HCEC 1CT (cell line): Measurements from ENCODE around the gene CUX1.
"Not testable (repeated sequence)": the region's sequence is repeated elsewhere in the genome, so short reads cannot be mapped to it uniquely, and the experiment has no call there.

Experiments
- DNase-seq: peaks from one replicate; pipeline ENCODE4 v3.0.0-alpha.2; 2017

The CUX1 gene

GRCh38 chr7:101854084-101854865 lies 36.8 kb downstream of the CUX1 start:
- no peak for DNase-seq

DNA sequence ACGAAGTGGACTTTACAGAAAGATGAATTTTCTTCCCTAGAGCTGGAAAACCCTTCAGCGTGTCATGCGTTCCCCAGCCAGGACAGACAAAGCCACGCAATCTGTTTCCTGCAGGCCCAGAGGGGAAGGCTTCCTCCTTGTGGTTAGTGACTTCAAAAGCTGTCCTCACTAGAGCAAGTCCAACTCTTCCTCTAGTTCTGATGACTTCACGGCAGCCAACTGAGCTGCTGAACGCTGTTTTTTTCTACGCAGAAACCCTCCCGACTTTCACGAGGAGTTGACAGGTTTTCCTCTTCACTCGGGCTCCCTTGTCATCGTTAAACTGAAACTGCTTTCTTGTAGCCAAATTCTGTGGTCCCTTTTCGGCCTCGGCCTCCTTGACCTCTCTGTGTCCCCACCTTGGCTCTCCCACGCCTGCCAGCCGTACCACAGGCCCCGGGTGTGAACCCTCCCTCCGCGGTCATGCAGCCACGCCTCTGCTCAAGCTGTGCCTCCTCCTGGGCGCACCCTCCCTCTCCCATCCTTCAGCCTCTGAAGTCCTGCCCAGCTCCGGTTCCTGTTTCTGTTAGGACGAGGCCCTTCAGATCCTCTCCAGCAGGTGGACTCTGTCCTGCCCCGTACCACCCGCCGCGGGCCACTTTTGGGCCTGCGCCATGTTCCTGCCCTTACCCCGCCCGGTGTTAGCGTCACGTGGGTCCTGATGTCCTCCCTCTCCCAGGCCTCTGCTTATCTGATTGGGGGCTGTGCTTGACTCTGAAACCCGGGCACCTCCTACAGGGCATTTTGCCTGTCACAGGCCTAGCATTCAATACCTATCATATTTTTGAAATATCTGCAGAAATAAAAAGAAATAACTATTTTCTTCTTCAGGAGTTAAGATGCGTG lies 39.3 kb downstream of the CUX1 start:
- peak; percentile 80 for DNase-seq

DNA sequence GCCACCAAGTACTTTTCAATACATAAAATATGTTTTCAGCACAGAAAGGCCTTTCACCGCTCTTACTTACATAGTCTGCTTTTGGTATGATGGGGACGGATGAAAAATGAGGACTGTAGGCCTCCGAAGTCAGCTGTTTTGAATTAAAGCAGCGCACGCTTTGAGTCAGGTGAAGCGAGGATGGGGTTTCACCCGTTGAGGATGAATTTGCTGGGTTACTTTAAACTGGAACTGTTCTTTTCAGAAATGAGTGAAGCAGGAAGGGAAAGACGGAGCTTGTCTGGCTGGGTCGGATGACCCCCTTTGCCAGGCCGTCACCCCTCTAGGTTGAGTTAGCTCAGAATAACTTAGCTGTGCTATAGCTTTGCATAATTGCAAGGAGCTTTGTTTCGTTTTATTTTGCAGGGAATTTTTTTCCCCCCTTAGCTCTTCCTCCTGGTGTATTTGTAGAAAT lies 40.0 kb downstream of the CUX1 start:
- DNase-seq, result no peak

- DNase-seq, result no peak
Measured at GRCh38 chr7:101858437-101859385, 41.3 kb downstream of the CUX1 start.

DNA sequence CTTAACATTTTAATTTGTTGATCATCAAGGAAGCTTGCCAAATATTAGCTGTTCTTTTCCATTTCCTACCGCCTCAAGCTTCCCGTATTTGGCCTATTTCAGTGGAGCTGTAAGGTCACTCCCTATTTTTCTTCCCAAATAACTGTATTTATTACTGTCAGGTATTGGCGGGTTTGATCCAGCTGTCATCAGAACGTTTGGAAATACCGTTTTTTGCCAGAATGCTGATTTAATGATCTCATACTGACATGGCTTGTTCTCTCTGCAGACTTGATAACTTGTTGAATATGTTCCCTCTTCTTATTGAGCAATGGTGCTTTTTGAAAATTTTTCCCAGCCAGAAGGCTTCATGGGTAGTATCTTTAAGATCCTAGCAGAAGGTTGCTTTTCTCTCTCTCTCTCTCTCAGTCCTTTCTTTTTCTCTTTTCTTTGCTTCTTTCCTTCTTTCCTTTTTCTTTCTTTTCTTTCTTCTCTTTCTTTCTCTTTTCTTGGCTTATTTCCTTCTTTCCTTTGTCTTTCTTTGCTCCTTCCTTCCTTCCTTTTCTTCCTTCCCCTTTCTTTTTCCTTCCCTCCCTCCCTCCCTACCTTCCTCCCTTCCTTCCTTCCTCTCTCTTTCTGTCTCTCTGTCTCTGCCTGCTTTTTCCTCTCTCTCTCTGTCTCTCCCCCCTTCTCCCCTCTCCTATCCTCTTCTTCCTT lies 42.1 kb downstream of the CUX1 start:
- no peak for DNase-seq

DNA sequence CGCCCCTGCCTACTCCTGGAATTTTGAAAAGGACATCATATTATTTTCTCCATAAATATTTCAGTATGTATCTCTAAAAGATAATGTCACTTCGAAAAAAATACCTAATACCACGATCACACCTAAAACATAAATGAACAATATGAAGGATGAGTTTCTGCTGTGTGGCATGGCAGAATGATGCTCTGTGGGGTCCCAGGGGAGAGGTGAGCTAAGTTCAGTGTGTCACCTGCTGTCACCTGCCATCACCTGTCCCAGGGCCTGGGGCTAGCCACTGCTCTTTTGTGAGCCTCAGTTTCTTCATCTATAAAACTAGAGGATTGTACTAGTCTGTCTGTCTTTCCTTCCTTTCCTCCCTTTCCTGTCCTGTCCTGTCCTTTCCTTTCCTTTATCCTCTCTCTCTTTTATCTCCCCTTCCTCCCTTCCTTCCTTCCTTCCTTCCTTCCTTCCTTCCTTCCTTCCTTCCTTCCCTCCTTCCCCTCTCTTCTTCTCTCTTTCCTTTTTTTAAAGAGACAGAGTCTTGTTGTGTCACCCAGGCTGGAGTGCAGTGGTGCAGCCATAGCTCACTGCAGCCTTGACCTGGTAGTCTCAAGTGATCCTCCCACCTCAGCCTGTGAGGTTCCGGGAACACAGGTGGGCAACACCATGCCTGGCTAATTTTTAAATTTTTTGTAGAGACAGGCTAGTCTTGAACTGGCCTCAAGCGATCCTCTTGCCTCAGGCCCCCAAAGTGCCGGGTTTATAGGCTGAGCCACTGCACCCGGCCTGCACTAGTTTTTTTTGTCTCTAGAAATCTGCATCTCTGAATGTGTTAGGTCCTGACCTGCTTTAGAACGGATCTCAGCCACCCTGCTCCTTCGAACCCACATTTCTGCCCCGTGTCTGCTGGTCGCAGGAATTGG lies 43.1 kb downstream of the CUX1 start:
- DNase-seq, result no peak

DNA sequence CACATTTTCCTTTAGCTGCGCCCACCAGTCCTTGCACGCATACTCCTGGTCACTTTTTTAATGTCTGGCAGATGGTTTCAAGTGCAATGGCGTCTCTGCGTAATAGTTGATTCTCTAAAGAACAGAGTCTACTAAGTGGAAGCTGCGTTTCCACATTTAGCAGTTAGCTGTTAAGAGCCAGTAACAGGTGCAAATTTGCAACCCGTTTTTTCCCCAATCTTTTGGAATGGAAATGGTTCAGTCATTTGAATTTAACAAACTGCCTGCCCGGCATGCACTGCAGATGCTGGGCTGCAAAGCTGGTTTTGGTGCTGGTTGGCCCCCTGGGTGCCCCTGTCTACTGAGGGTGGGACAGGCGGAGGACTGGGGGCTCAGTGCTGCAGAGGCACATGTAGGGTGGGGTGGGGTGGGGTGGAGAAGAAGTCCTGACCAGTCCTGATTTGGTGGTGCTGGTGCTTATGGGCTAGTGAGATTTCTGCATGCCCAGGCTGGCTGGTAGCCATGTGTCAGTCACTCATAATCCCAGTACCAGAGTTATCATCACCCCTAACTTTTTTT lies 43.9 kb downstream of the CUX1 start:
- no peak for DNase-seq

GRCh38 chr7:101862280-101863220 lies 45.1 kb downstream of the CUX1 start:
- no peak for DNase-seq

DNA sequence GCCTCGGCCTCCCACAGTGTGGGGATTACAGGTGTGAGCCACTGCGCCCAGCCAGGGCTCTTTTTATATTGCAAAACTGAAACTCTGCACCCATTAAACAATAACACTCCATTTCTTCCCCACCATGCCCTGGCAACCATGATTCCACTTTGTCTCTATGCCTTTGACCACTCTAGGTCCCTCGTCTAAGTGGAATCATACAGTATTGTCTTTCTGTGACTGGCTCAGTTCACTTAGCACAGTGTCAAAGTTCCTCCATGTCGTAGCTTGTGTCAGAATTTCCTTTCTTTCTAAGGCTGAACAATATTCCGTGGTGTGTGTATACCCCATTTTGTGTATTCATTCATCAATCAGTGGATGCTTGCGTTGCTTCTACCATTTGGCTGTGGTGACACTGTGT lies 46.2 kb downstream of the CUX1 start:
- DNase-seq, result no peak

DNA sequence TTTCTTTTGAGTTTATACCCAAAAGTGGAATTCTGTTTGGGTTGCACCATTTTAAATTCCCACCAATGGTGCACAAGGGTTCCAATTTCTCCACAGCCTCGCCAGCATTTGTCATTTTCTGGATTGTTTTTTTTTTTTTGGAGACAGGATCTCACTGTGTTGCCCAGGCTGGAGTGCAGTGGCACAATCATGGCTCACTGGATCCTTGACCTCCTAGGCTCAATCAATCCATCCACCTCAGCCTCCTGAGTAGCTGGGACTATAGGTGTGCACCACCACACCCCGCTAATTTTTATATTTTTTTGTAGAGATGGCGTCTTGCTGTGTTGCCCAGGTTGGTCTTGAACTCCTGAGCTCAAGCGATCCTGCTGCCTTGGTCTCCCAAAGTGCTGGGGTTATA lies 46.6 kb downstream of the CUX1 start:
- DNase-seq, result no peak

GRCh38 chr7:101865031-101865430 lies 47.6 kb downstream of the CUX1 start:
- no peak for DNase-seq

DNA sequence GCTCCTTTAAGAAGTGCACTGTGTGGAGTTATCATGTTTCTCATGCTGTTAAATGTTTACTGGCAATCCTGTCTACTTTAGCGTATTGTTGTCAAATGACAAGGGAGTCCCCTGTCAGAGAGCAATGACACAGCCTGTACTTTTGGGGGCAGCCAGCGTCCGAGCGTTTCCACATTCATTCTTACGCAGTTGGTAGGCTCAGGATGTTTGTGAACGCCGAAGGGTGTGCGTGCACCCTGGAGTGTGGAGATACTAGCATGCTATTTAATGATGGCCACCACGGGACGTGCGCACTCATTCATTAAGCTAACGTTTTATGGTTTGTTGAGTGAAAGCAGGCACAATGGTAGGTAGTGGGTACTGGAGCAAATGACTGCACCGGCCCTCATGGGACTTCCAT lies 48.0 kb downstream of the CUX1 start:
- no peak for DNase-seq

DNA sequence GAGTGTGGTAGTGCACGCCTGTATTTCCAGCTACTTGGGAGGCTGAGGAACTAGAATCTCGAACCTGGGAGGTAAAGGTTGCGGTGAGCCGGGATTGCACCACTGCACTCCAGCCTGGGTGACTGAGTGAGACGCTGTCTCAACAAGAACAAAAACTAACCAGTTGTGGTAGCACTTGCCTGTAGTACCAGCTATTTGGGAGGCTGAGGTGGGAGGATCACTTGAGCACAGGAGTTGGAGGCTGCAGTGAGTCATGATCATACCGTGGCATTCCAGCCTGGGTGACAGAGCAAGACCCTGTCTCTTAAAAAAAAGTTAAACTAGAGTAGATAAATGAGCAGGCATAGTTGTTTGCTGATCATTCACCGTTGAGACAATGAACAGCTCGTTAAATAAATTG lies 48.9 kb downstream of the CUX1 start:
- DNase-seq, result no peak

DNA sequence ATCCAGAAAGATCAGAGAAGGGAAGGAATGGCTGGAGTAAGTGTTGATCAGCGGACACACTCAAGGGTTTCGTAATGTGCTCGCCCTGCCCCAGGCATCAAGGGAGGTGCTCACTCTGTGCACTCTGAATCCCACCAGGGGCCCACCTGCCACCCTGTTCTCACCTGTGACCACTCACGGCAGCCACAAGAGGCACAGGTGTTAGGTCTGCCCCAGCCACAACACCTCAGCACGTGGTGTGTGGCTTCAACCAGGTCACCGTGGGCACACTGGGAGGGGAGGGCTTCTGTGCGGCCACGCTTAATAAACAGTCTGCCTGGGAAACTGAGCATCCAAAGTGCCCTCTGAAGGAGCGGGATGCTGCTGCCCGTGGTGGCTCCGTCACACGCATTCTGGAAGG lies 49.8 kb downstream of the CUX1 start:
- no peak for DNase-seq

GRCh38 chr7:101867681-101868080 lies 50.3 kb downstream of the CUX1 start:
- DNase-seq, result not testable (repeated sequence)

GRCh38 chr7:101868191-101868950 lies 50.9 kb downstream of the CUX1 start:
- no peak for DNase-seq

GRCh38 chr7:101869026-101869900 lies 51.8 kb downstream of the CUX1 start:
- no peak for DNase-seq

GRCh38 chr7:101869901-101870290 lies 52.5 kb downstream of the CUX1 start:
- no peak for DNase-seq
